Spleen (tissue), 11 donors: ENCODE data around the gene PRND. TPM values are rescaled to one million over a fixed set of nuclear protein-coding genes. Genes with fewer than 3 reads are reported as not detected.

Source experiments
- DNase-seq: peaks from one replicate; pipeline ENCODE4 v3.0.0-alpha.2; 2020
- H3K27ac ChIP-seq, 8 donors: fragments of 200-600 bp; sonication (generic) in 7 of 8; 1 replicate in 4 of 8; 2 replicates in 4 of 8; pipeline versions ENCODE4 v1.5.0 to v1.8.0; 2016 to 2021; ENCODE audit warnings: inconsistent platforms in 4 of 8, mild to moderate bottlenecking in 4 of 8, moderate library complexity in 1 of 8
- H3K27me3 ChIP-seq, 7 donors: fragments of 200-600 bp; sonication (generic) in 6 of 7; replicated peaks in 1 of 7; 1 replicate in 4 of 7; 2 replicates in 3 of 7; pipeline versions ENCODE4 v1.5.0 to v1.8.0; 2016 to 2021; ENCODE audit warnings: inconsistent platforms in 3 of 7, mild to moderate bottlenecking in 1 of 7
- H3K36me3 ChIP-seq, 6 donors: fragments of 200-600 bp; sonication (generic) in 5 of 6; 1 replicate in 4 of 6; 2 replicates in 2 of 6; pipeline versions ENCODE4 v1.5.0 to v1.8.0; 2016 to 2021; ENCODE audit warnings: inconsistent platforms in 2 of 6
- H3K4me1 ChIP-seq, 6 donors: fragments of 200-600 bp; sonication (generic) in 5 of 6; 1 replicate in 3 of 6; 2 replicates in 3 of 6; pipeline versions ENCODE4 v1.5.0 to v1.8.0; 2016 to 2021; ENCODE audit warnings: inconsistent platforms in 3 of 6
- H3K4me3 ChIP-seq, 8 donors: fragments of 200-600 bp; sonication (generic) in 7 of 8; 1 replicate in 4 of 8; 2 replicates in 4 of 8; pipeline versions ENCODE4 v1.5.0 to v1.8.0; 2016 to 2021; ENCODE audit warnings: inconsistent platforms in 4 of 8, mild to moderate bottlenecking in 4 of 8, moderate library complexity in 2 of 8
- H3K9me3 ChIP-seq, 8 donors: fragments of 200-600 bp; sonication (generic) in 7 of 8; 1 replicate in 4 of 8; 2 replicates in 4 of 8; pipeline versions ENCODE4 v1.5.0 to v1.8.0; 2016 to 2021; ENCODE audit warnings: inconsistent platforms in 4 of 8
- POLR2A ChIP-seq, 3 donors: fragments of 450-650 bp; IDR thresholded peaks; one replicate each; pipeline ENCODE4 v1.5.1; 2017; ENCODE audit warnings: antibody characterized with exemption in 3 of 3, mild to moderate bottlenecking in 1 of 3
- POLR2AphosphoS5 ChIP-seq, 3 donors: sonication (generic); formaldehyde crosslinking; IDR thresholded peaks; one replicate each; pipeline ENCODE4 v1.5.1; 2017; ENCODE audit warnings: antibody characterized with exemption in 3 of 3
- WGBS, 5 donors: extraction: QIAGEN DNeasy Blood & Tissue Kit in 3 of 5; methylation state at CpG; one replicate each; pipeline versions ENCODE4 v1.1.5 to v1.1.7; 2013 to 2018; 5-methylcytosine and 5-hydroxymethylcytosine counted together
- intact Hi-C: fragments of 100-400 bp; cut with DNase I; formaldehyde crosslinking; loops from one replicate; pipeline ENCODE4 v1.15.0; 2023; ENCODE audit warnings: low total_unique reads
- polyA plus RNA-seq, 3 donors: library from polyadenylated mRNA; stranded (reverse); fragments of 200-250 nt; gene quantifications; one replicate each; pipeline ENCODE4 v1.2.1, GENCODE V29; 2013
- total RNA-seq, 7 donors: library from RNA; depleted of rRNA in 3 of 7; stranded (reverse); fragments of >200 nt in 3 of 7; fragmentation: NEBNext Ultra II Directional in 4 of 7; extraction: Animal tissue kit (Norgen Biotek cat#: 25700) in 4 of 7; gene quantifications; one replicate each; pipeline versions ENCODE4 v1.1.0 to v1.2.1, GENCODE V29; 2016 to 2021
- TF ChIP-seq, protein P1 (sequence below), 11 experiments: fragments of 200-600 bp in 7 of 11; fragments of 450-650 bp in 4 of 11; sonication (generic) in 4 of 11; IDR thresholded peaks in 8 of 11; conservative IDR thresholded peaks in 3 of 11; 1 replicate in 7 of 11; 2 replicates in 4 of 11; pipeline versions ENCODE4 v1.4.0 to v1.8.0; 2016 to 2021; ENCODE audit warnings: antibody characterized with exemption in 11 of 11, inconsistent platforms in 4 of 11, mild to moderate bottlenecking in 1 of 11
- donor health status: healthy with polysubstance abuse.
- donor health status: DM: no; HTN: no; CAD: no; lungs with moderate emphysema.
- donor health status: DM: no; HTN: no; CAD: no.
- donor health status: Bipolar disorder and iron deficiency.
- donor health status: healthy.
- donor health status: DM: no; HTN: no; CAD: no.
- donor health status: DM: yes; HTN: yes; CAD: no.

PRND gene
- total and polyA plus RNA-seq, 10 donors, result 0.03 TPM; not detected in 9

DNA sequence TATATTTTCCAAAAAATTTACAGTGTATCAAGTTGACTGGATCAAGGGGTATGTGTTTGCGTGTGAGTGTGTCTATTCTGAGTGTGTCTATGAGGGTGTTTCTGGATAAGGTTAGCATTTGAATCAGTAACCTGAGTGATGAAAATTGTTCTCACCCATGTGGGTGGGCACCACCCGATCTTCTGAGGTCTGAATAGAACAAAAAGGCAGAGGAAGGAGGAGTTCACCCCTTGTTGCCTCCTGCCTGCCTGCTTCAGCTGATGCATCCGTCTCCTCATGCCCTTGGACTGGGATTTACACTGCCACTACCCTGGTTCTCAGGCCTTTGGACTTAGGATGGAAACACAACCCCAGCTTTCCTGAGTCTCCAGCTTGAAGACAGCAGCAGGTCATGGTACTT is 13.7 kb upstream of the PRND start:
- TF ChIP-seq, protein P1, sequence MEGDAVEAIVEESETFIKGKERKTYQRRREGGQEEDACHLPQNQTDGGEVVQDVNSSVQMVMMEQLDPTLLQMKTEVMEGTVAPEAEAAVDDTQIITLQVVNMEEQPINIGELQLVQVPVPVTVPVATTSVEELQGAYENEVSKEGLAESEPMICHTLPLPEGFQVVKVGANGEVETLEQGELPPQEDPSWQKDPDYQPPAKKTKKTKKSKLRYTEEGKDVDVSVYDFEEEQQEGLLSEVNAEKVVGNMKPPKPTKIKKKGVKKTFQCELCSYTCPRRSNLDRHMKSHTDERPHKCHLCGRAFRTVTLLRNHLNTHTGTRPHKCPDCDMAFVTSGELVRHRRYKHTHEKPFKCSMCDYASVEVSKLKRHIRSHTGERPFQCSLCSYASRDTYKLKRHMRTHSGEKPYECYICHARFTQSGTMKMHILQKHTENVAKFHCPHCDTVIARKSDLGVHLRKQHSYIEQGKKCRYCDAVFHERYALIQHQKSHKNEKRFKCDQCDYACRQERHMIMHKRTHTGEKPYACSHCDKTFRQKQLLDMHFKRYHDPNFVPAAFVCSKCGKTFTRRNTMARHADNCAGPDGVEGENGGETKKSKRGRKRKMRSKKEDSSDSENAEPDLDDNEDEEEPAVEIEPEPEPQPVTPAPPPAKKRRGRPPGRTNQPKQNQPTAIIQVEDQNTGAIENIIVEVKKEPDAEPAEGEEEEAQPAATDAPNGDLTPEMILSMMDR (IDR thresholded peaks at IDR 0.05 in 8 of 11, conservative IDR thresholded peaks at IDR 0.05 in 3 of 11), result no peak
- TF ChIP-seq POLR2AphosphoS5 (IDR thresholded peaks at IDR 0.05), result no peak
- TF ChIP-seq POLR2A (IDR thresholded peaks at IDR 0.05), result no peak
- 79 to 89% (median 84%) methylated on average over 3 of the region's 3 CpGs for WGBS, 5 donors
- no peak overlapping the region for H3K4me3 ChIP-seq
- H3K27ac ChIP-seq, result no peak overlapping the region
- DNase-seq, result no peak
- no peaks in the 10 kb centered on the region for H3K36me3 ChIP-seq
- no peaks in the 10 kb centered on the region for H3K9me3 ChIP-seq
- no peaks in the 10 kb centered on the region for H3K27me3 ChIP-seq
- intact Hi-C loops, result no loop called here
- no peaks in the 10 kb centered on the region for H3K4me1 ChIP-seq

DNA sequence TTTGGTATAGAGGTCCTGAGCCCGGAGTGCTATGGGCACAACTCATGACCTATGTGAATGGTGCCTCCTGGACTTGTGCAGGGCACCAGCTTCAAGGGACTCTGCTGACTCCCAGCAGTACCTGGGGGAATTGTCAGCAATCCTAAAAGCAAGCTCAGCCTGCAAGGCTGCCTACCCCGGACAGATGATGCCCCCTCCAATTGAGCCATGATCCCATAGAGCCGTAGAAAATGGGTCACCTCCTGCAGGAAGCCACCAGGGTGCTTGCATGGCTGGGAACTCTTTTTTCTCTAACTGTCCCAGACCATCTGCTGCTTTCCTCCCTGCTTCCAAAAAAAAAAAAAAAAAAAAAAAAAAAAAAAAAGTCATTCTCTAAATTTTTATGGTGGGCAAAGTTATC is 12.9 kb upstream of the PRND start:
- no peaks in the 10 kb centered on the region for H3K36me3 ChIP-seq
- H3K4me3 ChIP-seq, result no peak overlapping the region
- no peaks in the 10 kb centered on the region for H3K9me3 ChIP-seq
- no peaks in the 10 kb centered on the region for H3K4me1 ChIP-seq
- intact Hi-C loops, result no loop called here
- H3K27ac ChIP-seq, result no peak overlapping the region
- TF ChIP-seq, protein P1 (IDR thresholded peaks at IDR 0.05 in 8 of 11, conservative IDR thresholded peaks at IDR 0.05 in 3 of 11), result no peak
- TF ChIP-seq POLR2A (IDR thresholded peaks at IDR 0.05) (no peak), POLR2AphosphoS5 (IDR thresholded peaks at IDR 0.05) (no peak)
- no peak for DNase-seq
- no peaks in the 10 kb centered on the region for H3K27me3 ChIP-seq
- 93 to 100% (median 96%) methylated on average over 2 to 3 of the region's 3 CpGs for WGBS, 5 donors

DNA sequence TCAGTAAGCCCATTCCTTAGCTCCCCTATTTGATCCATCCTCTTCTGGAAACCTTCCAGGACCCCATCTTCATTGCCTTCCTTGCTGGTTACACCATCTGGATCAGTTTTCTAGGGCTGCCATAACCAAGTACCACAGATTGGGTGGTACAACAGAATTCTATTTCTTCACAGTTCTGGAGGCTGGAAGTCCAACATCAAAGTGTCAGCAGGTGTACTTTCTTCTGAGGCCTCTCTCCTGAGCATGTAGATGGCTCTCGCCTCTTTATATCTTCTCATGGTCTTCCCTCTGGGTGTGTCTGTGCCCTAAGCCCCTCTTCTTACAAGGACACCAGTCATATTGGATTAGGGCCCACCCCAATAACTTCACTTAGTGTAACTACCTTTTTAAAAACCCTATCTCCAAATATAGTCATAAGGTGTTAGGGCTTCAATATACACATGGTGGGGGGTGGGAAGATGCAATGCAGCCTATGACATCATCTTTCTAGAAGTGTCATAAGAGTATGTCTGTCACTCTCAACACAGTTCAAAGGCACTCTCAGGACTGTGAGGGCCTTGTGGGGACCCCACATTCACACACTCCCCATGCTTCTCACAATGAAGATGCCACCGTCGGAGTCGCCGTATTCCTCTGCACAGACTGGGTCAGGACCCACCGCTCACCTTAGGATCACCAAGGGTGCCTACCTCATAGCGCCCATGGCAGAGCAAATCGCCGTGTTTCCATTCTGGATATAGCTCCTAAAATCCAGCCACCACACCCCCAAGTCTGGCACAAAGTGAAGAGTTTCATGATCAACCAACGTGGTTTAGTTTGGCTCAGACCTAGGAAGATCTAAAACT is 12.2 kb upstream of the PRND start:
- no peaks in the 10 kb centered on the region for H3K4me1 ChIP-seq
- TF ChIP-seq POLR2AphosphoS5 (IDR thresholded peaks at IDR 0.05) (no peak), POLR2A (IDR thresholded peaks at IDR 0.05) (no peak)
- TF ChIP-seq, protein P1 (IDR thresholded peaks at IDR 0.05 in 8 of 11, conservative IDR thresholded peaks at IDR 0.05 in 3 of 11), result no peak
- H3K36me3 ChIP-seq, result no peaks in the 10 kb centered on the region
- no peaks in the 10 kb centered on the region for H3K9me3 ChIP-seq
- no peak overlapping the region for H3K4me3 ChIP-seq
- WGBS, 5 donors, result 94 to 98% (median 95%) methylated on average over 10 of the region's 10 CpGs
- no peak for DNase-seq
- no peak overlapping the region for H3K27ac ChIP-seq
- intact Hi-C loops, result no loop called here
- no peaks in the 10 kb centered on the region for H3K27me3 ChIP-seq

DNA sequence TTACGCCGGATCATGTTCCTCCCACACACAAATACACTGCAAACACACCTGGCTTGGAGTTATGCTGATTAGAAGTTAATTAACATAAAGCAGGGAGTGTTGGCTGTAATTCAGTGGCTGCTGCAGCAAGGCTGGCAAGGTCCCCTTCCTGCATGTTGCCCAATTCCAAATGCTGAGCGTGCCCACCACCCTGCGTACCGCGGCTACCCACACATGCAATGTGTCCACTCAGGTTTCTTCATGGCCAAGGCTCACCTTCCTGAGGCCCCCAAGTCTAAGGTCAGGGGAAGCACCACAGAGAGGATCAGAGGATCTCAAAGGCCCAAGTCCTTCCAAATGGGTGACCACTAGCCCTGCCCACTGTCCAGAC is 11.6 kb upstream of the PRND start:
- H3K27me3 ChIP-seq, result no peaks in the 10 kb centered on the region
- WGBS, 5 donors, result 91 to 97% (median 92%) methylated on average over 6 of the region's 6 CpGs
- no peak overlapping the region for H3K27ac ChIP-seq
- no peak overlapping the region for H3K4me3 ChIP-seq
- no peaks in the 10 kb centered on the region for H3K9me3 ChIP-seq
- intact Hi-C loops, result no loop called here
- no peak for DNase-seq
- H3K4me1 ChIP-seq, result no peaks in the 10 kb centered on the region
- no peaks in the 10 kb centered on the region for H3K36me3 ChIP-seq
- no peak for TF ChIP-seq POLR2A (IDR thresholded peaks at IDR 0.05)
- no peak for TF ChIP-seq POLR2AphosphoS5 (IDR thresholded peaks at IDR 0.05)
- TF ChIP-seq, protein P1 (IDR thresholded peaks at IDR 0.05 in 8 of 11, conservative IDR thresholded peaks at IDR 0.05 in 3 of 11), result no peak
